HG02588 (cell line): ENCODE measurements around the gene CEND1.

Source experiments
- ATAC-seq: cut with Tn5 transposase; IDR thresholded peaks from one replicate; pipeline ENCODE4 v1.9.1; 2021; ENCODE audit warnings: mild to moderate bottlenecking, moderate library complexity; ENCODE audit not compliant: unreplicated experiment

CEND1 gene

GRCh38 chr11:796565-797295 is 6.8 kb upstream of the CEND1 start:
- ATAC-seq = no peak

DNA sequence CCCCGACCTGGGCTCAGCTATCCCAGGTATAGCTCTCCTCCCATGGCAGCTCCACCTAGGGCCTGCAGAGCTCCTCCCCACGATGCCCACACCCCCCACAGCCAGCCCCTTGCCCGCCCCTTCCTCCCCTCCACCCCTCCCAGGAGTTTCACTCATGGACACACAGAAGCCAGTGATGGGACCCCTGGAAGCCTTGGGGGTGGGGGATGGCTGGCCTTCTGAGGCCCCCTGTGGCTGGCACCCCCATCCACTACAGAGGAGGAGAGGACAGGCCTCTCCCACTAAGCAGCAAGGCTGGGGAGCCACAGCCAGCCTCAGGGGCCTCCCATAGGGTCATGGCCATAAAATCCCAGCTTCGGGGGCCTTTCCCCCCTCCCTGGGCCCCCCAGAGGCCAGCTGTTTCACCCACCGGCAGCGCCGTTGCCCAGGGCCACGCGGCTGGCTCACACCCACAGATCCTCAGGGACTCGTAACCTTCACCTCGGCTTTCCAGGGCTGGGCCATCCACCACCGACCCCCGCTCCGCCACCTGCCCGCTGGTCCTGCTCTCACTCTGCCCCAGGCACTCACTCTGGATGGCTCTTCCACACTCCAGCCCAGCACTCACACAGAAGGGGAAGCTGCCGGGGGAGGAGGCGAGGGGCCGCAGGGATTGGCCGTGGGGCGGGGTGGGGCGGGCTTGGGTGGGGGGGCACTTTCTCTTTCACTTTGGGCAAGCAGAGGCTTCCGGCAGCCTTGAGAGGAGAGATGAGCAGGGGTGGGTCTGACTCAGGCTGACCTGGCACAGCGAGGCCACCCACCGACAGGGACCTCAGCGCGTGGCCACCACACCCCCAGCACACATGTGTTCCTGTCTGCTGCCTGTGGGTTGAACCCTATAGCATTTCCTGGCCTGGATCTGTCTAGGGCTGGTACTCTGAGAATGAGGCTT is 6.0 kb upstream of the CEND1 start:
- ATAC-seq = no peak

- no peak for ATAC-seq
These were observed 5.1 kb upstream of the CEND1 start for GRCh38 chr11:794766-795633.

DNA sequence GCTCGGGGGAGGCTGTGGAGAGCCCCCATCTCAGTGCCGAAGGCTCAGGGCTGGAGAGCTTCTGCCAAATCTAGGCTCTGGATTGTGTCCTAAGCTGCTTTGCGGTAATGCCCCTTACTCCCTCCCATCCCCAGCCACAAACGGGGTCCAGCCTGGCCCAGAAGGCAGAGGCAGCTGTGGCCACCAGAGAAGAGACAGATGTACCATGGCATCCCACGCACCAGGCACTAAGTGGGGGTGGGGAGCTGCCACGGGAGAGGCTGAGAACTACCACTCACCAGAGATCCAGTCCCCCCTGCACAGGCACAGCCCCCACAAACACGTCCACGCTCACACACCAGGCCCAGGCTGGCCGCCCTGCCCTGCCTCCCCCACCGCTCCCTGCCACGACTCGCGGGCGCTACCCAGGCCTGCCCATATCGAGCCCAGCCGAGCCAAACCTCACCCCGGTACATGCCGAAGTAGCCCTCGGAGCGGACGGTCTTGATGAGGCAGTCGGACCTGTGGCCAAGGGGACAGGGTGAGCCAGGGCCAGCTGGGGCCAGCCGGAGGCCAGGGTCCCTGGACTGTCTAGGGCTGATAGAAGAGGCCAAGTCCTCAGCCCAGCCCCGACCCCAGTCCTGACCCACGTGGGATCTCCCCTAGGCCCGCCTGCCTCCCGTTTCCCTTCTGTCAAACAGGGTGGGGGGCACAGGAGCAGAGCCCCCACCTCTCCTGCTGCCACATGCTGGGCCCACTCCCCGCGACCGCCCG is 4.3 kb upstream of the CEND1 start:
- ATAC-seq = no peak

DNA sequence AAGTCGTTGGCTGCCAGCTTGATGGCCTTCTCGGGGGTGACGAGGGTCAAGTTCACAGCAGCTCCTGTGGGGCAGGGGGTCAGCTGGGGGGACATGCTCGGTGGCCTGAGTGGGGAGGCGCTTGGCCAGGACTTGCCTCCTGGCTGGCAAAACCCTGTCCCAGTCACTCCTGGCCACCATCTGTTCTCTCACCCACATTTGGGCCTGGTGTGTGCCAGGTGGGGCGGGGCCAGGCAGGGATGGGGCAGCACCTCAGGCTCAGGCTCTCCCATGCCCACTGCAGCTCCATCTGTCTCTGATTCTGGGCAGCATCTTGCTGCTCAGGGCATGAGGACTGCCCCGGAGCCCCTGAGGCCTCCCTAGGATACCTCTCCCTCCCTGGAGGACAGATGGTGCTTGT is 3.7 kb upstream of the CEND1 start:
- ATAC-seq = no peak

- no peak for ATAC-seq
These were observed 3.0 kb upstream of the CEND1 start for GRCh38 chr11:792873-793272.

GRCh38 chr11:792535-792821 is 2.6 kb upstream of the CEND1 start:
- no peak for ATAC-seq

DNA sequence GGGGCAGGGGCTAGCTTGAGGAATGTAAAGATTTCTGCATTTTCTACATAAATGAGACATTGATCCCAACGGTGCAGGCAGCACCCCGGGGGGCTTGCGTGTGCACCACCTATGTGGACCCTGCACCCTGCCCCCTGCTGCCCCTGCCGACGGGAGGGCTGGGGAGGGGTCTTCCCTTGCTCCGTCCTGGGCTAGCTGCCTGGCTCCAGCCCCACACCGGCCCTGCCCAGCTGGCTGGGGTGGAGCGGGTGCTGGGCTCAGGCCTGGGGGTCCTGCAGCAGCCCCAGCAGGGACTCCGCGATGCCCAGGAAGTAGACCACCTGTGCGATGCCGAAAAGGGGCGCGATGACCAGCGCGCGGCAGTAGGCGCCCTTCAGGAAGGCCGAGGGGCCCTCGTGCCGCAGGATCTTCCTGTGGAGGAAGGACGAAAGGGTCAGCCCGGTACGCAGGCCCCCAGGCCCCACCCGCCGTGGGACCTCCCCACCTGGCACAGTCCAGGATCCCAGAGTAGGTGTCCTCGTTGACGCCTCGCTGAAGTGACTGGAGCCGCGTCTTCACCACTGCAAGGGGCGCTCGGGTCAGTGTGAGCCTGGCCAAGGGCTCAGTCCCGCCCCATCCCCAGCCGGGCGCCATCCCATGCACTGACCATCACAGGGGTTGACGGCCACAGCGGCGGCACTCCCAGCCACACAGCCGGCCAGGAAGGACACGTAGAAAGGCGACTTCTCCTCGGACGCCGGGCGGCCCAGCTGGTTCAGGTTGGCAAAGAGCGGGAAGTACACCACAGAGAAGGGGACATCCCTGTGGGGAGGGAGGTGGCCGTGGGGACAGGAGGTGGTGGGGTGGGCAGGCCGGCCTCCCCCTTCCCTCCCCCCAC is 2.0 kb upstream of the CEND1 start:
- ATAC-seq = no peak

DNA sequence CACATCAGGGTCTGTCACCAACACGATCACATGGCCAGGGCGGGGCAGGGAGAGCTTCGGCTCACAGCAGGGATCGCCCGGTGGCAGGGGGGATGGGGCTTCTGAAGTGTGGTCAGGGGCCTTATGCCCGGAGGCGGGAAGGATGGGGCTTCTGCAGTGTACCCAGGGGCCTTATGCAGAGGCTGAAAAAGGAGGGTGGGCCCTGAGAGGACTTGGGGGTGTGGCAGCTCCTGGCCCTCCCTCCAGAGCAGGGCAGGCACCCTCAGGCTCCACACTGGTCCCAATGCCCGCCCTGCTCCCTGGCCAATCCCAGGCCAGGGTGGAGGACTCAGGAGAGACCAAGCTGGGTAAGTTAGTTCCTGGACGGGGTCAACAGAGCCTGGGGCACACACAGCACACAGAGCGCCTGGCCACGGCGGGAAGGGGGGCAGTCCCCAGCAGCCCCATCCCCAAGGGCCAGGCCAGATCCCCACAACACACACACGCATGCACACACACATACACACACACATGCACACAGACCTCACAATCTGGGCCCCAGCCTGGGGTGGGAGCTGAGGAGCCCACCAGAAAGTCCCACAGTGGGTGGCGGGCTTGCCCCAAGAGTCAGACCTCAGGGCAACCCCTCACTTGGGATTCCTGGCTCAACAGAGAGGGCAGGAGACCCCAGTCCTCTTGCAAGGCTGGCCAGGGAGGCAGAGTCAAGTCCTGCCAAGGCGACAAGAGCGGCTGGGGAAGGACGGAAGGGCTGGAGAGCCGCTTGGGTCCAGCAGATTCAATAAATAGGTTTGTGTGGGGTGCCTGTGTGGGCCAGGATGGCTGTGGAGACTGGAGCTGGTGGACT is 1.1 kb upstream of the CEND1 start:
- no peak for ATAC-seq

DNA sequence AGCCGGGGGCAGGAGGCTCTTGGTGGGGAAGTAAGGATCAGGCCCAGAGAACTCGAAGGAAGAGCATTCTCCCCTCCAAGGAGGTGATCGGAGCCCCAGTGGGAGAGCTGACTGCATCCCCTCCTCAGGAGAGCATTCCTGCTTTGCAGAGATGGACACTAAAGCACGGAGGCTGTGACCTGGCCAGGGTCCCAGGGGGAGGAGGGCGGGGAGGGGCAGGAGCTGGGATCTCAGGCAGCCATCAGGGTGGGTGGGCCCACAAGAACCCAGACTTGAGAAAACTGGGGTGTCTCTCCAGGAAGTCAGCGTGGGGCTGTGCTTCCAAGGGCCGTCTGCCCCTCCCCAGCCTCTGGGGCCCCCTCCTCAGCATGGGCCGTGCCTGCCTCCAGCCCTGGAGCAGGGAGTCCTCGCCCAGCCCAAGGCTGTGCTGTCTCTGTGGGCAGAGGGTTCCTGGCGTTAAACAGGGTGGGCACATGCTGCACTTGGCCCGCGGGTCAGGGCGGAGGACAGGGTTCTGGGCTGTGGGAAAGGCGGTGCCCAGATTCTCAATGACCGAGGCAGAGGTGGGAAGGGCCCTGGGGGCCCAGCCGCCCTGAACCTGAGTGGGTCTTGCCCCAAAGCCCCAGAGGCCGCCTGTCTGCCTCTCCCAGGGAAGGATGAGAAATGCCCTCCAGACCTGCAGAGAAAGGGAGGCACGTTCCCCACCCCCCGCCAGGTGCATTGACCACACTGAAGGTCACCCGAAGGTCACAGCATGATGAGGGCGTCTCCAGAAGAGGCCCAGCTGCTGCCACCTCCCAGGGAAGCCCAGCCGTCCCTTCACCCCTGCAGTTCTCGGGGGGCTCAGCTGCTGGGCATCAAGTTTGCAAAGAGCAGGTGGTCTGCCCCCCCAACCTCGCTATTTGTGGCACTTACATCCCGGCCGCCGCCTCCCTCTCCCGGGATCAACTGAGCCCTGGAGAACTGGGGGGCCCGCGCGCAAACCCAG is 643 bp downstream of the CEND1 start:
- no peak for ATAC-seq

- no peak for ATAC-seq
These were observed 1.8 kb downstream of the CEND1 start for GRCh38 chr11:788009-788640.

DNA sequence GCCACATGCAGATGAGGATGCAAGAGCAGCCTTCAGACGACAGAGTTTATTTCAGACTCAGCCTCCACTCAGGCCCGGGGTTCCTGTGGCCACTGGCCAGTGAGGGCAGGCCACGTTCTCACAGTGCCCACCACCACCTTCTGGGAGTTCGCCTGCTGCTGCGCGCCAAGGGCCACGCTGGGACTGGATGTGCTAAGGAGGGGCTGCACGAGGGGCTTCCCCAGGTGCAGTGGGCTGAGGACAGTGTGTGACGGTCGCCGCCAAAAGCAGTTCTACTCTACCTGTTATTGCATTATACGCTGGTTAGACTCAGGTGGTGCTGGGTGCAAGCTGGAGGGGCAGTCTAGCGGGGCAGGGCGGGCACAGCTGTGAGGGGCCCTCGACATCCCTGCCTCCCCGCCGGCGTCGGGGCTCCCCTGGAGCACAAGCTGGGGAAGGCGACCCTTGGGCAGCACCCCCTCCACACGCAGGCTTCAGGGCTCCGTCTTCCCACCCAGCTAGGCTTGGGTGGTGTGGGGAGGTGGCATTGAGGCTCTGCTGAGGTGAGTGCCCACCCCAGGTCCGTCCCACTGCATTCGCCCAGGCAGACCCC is 2.7 kb downstream of the CEND1 start:
- ATAC-seq = no peak

GRCh38 chr11:786235-787083 is 3.4 kb downstream of the CEND1 start:
- ATAC-seq = no peak

DNA sequence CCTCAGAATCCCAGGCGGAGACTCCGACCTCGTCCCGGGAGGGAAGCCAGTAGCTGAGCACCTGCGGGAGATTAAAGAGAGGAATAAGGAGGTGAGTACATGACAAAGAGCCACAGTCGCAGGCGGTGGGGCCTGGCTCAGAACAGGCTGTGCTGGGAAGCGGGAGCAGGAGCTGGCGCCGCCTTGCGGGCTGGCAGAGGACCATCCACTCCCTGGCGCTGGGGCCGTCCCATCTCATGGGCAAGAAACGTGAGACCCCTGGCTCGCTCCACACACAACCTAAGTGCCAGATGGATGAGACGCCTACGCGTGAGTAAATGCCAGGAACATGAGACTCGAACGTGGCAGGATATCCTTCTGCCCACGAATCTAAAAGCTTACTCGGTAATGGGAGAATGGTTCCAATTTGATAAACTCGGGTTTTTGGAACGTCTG is 6.3 kb downstream of the CEND1 start:
- no peak for ATAC-seq

DNA sequence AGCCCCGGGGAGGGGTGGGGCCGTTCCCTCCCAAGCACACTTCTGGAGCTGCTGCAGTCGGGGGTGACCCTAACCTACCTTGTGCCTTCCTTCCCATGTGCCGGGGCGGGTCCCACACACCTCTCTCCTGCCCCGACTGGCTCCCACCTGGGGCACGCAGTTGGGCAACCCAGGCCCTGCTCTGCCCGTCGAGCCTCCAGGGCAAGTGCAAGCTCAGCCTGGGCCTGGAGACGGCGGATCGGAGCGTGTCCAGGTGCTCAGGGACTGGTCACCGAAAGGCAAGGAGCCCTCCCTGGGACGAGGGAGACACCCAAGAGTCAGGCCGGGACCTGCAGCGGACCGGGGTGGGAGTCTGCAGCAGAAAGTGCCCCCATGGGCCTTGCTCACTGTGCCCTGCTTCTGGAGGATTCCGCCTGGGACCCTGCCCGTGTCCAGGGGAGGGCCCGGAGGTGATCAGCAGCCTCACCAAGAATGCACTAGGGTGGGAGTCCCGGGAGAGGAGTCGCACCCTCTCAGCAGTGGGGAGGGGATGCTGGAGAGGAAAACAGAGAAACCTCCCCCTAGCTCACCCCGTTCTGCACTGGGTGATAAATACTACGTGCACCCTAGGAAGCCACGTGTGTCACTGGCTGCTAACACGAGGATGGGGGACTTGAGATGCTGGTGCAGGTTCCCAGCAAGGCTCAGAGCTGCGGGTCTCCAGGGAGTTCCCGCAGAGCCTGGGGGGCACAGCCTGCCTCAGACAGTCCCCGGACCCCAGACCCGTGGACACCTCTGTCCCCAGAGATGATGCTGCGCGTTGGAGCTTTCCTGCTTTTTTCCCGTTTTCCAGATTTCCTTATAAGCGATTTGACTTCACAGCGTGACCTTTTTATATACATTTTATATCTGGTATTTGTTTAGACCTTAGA is 7.4 kb downstream of the CEND1 start:
- no peak for ATAC-seq
